Activated naive CD4-positive, alpha-beta T cell treated with anti-CD3 and anti-CD28 coated beads, Interleukin-2, amount 50 U/mL, for 24 hours (primary cell): Measurements from ENCODE around the gene ALOX5.

Experiments used
- H3K27ac Mint-ChIP-seq: one replicate; pipeline ENCODE4 v1.8.0; 2021; ENCODE audit warnings: mild to moderate bottlenecking, mixed read lengths
- H3K27me3 Mint-ChIP-seq: one replicate; pipeline ENCODE4 v1.8.0; 2021; ENCODE audit warnings: mixed read lengths
- H3K36me3 Mint-ChIP-seq: one replicate; pipeline ENCODE4 v1.8.0; 2021; ENCODE audit warnings: mixed read lengths
- H3K4me1 Mint-ChIP-seq: one replicate; pipeline ENCODE4 v1.8.0; 2021; ENCODE audit warnings: mixed read lengths
- H3K4me3 Mint-ChIP-seq: one replicate; pipeline ENCODE4 v1.8.0; 2021; ENCODE audit warnings: mild to moderate bottlenecking, mixed read lengths
- H3K9me3 Mint-ChIP-seq: one replicate; pipeline ENCODE4 v1.8.0; 2021; ENCODE audit warnings: mixed read lengths

The ALOX5 gene

GRCh38 chr10:45370202-45370955 is 3.6 kb upstream of the ALOX5 start:
- Mint-ChIP-seq H3K27me3 (peaks cover 41% of the 10 kb centered on the region), H3K4me3 (no peak overlapping the region), H3K9me3 (no peaks in the 10 kb centered on the region), H3K27ac (no peak overlapping the region), H3K36me3 (no peaks in the 10 kb centered on the region), H3K4me1 (peaks cover 12% of the 10 kb centered on the region)

- Mint-ChIP-seq H3K27me3 (peaks cover 46% of the 10 kb centered on the region), H3K4me3 (no peak overlapping the region), H3K4me1 (peaks cover 15% of the 10 kb centered on the region), H3K9me3 (no peaks in the 10 kb centered on the region), H3K36me3 (no peaks in the 10 kb centered on the region), H3K27ac (no peak overlapping the region)
Measured at GRCh38 chr10:45371560-45371959, 2.5 kb upstream of the ALOX5 start.

- Mint-ChIP-seq H3K4me3 (peak overlapping the region; percentile 88), H3K27ac (no peak overlapping the region), H3K27me3 (peaks cover 46% of the 10 kb centered on the region), H3K4me1 (peaks cover 15% of the 10 kb centered on the region), H3K9me3 (no peaks in the 10 kb centered on the region), H3K36me3 (no peaks in the 10 kb centered on the region)
Measured at GRCh38 chr10:45372251-45372951, 1.6 kb upstream of the ALOX5 start.

- Mint-ChIP-seq H3K36me3 (no peaks in the 10 kb centered on the region), H3K4me3 (peak overlapping the region; percentile 88), H3K27me3 (peaks cover 46% of the 10 kb centered on the region), H3K27ac (no peak overlapping the region), H3K4me1 (peaks cover 15% of the 10 kb centered on the region), H3K9me3 (no peaks in the 10 kb centered on the region)
Measured at GRCh38 chr10:45373003-45373575, 927 bp upstream of the ALOX5 start.

- Mint-ChIP-seq H3K4me1 (peaks cover 15% of the 10 kb centered on the region), H3K27ac (no peak overlapping the region), H3K4me3 (peak overlapping the region; percentile 67), H3K27me3 (peaks cover 37% of the 10 kb centered on the region), H3K36me3 (no peaks in the 10 kb centered on the region), H3K9me3 (no peaks in the 10 kb centered on the region)
Measured at GRCh38 chr10:45374350-45375052, 485 bp downstream of the ALOX5 start.

- Mint-ChIP-seq H3K27ac (no peak overlapping the region), H3K4me1 (peaks cover 15% of the 10 kb centered on the region), H3K9me3 (no peaks in the 10 kb centered on the region), H3K27me3 (peaks cover 33% of the 10 kb centered on the region), H3K4me3 (peak overlapping the region; percentile 67), H3K36me3 (no peaks in the 10 kb centered on the region)
Measured at GRCh38 chr10:45375101-45375500, 1.1 kb downstream of the ALOX5 start.

- peaks cover 28% of the 10 kb centered on the region for H3K27me3 Mint-ChIP-seq
- H3K4me3 Mint-ChIP-seq, result peak overlapping the region; percentile 11
- no peaks in the 10 kb centered on the region for H3K9me3 Mint-ChIP-seq
- no peak overlapping the region for H3K27ac Mint-ChIP-seq
- H3K4me1 Mint-ChIP-seq, result peaks cover 15% of the 10 kb centered on the region
- H3K36me3 Mint-ChIP-seq, result no peaks in the 10 kb centered on the region
Measured at GRCh38 chr10:45375716-45376231, 1.8 kb downstream of the ALOX5 start.

GRCh38 chr10:45376371-45376801 is 2.4 kb downstream of the ALOX5 start:
- H3K4me3 Mint-ChIP-seq, result no peak overlapping the region
- H3K27me3 Mint-ChIP-seq, result peaks cover 26% of the 10 kb centered on the region
- H3K36me3 Mint-ChIP-seq, result no peaks in the 10 kb centered on the region
- no peak overlapping the region for H3K27ac Mint-ChIP-seq
- peaks cover 15% of the 10 kb centered on the region for H3K4me1 Mint-ChIP-seq
- no peaks in the 10 kb centered on the region for H3K9me3 Mint-ChIP-seq

- peaks cover 15% of the 10 kb centered on the region for H3K4me1 Mint-ChIP-seq
- H3K4me3 Mint-ChIP-seq, result no peak overlapping the region
Measured at GRCh38 chr10:45377321-45377720, 3.3 kb downstream of the ALOX5 start.

GRCh38 chr10:45377858-45378257 is 3.8 kb downstream of the ALOX5 start:
- Mint-ChIP-seq H3K4me3 (no peak overlapping the region), H3K27me3 (peaks cover 18% of the 10 kb centered on the region), H3K27ac (no peak overlapping the region)

More at GRCh38 chr10:45377321-45377720, 3.3 kb downstream of the ALOX5 start:
- Mint-ChIP-seq H3K36me3 (no peaks in the 10 kb centered on the region), H3K27me3 (peaks cover 21% of the 10 kb centered on the region), H3K27ac (no peak overlapping the region), H3K9me3 (no peaks in the 10 kb centered on the region)

GRCh38 chr10:45378914-45379726 is 5.1 kb downstream of the ALOX5 start:
- no peak overlapping the region for H3K27ac Mint-ChIP-seq
- H3K4me3 Mint-ChIP-seq, result no peak overlapping the region
- no peaks in the 10 kb centered on the region for H3K9me3 Mint-ChIP-seq
- H3K4me1 Mint-ChIP-seq, result peaks cover 3% of the 10 kb centered on the region
- peaks cover 12% of the 10 kb centered on the region for H3K27me3 Mint-ChIP-seq
- H3K36me3 Mint-ChIP-seq, result no peaks in the 10 kb centered on the region

More at GRCh38 chr10:45377858-45378257, 3.8 kb downstream of the ALOX5 start:
- Mint-ChIP-seq H3K9me3 (no peaks in the 10 kb centered on the region), H3K4me1 (peaks cover 11% of the 10 kb centered on the region), H3K36me3 (no peaks in the 10 kb centered on the region)

GRCh38 chr10:45379891-45380540 is 6.0 kb downstream of the ALOX5 start:
- Mint-ChIP-seq H3K27me3 (peaks cover 9% of the 10 kb centered on the region), H3K36me3 (no peaks in the 10 kb centered on the region), H3K4me1 (peaks cover 3% of the 10 kb centered on the region), H3K9me3 (no peaks in the 10 kb centered on the region), H3K27ac (no peak overlapping the region), H3K4me3 (no peak overlapping the region)

GRCh38 chr10:45380903-45381620 is 7.0 kb downstream of the ALOX5 start:
- H3K27me3 Mint-ChIP-seq, result peaks cover 2% of the 10 kb centered on the region
- no peaks in the 10 kb centered on the region for H3K36me3 Mint-ChIP-seq
- no peak overlapping the region for H3K4me3 Mint-ChIP-seq
- H3K4me1 Mint-ChIP-seq, result no peaks in the 10 kb centered on the region
- H3K9me3 Mint-ChIP-seq, result no peaks in the 10 kb centered on the region
- H3K27ac Mint-ChIP-seq, result no peak overlapping the region

- Mint-ChIP-seq H3K4me3 (no peak overlapping the region), H3K36me3 (no peaks in the 10 kb centered on the region), H3K27me3 (no peaks in the 10 kb centered on the region)
Measured at GRCh38 chr10:45382591-45382990, 8.6 kb downstream of the ALOX5 start.

More at GRCh38 chr10:45382591-45382990, 8.6 kb downstream of the ALOX5 start:
- Mint-ChIP-seq H3K4me1 (no peaks in the 10 kb centered on the region), H3K27ac (no peak overlapping the region), H3K9me3 (no peaks in the 10 kb centered on the region)
